CMK (cell line): ENCODE measurements around the gene CDC42EP4.

Source experiments
- DNase-seq: peaks from one replicate; pipeline ENCODE4 v3.0.0-alpha.2; 2010; ENCODE audit warnings: low read depth

The CDC42EP4 gene

GRCh38 chr17:73251871-73252270, 59.9 kb downstream of the CDC42EP4 start:
- DNase-seq, result no peak

DNA sequence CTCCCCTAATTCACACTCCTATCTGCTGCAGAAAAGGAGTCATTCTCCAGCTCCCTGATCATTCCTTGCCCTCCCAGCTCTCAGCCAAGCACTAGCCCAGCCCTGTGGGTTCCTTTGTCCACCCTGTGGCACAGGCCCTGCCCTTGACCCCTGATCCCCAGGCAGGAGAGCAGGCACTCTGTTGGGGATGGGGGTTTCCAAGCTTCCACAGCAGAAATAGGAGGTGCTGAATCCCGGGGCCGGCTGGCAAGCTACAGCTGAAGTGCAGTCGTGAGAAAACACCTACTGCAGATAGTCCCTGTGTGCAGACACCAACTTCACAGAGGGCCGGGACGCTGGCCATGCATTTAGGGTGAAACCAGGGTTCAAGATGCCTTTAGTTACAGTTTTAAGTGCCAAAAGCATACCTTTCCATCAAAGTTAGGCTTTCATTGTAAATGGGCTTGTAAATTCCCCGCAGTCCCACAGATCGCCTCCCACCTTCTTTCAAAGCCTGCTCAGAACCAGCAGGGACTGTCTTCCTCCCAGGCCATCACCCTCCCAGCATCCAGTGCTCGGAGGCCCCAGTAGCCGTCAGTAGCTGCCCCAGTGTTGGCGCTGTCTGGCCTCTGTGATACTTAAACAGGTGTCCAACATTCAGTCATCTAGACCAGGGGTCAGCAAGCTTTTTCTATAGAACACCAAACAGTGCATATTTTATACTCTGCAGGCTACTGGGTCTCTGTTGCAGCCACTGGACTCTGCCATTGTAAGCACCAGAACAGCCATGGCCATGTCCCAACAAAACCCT, 60.8 kb downstream of the CDC42EP4 start:
- no peak for DNase-seq

- no peak for DNase-seq
Observed at GRCh38 chr17:73249700-73250099, 62.1 kb downstream of the CDC42EP4 start.

DNA sequence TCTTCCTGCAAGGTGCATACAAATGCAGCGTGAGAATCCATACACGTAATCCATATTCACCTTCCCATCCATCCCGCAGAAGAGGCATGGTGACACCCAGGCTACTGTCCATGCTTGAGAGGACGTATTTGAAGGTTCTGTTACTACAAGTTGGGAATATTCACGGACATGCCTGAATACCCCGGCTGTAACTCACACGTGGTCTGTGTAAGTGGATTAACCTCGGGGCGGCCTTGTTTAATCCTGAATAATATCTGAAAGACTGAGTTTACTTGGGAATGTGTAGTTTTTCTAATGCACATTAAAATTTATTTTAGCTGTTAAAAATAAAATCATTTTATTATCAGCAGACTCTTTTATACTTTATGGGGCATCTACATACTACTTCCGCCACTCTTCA, 63.3 kb downstream of the CDC42EP4 start:
- no peak for DNase-seq

- DNase-seq, result no peak
Observed at GRCh38 chr17:73247726-73248125, 64.1 kb downstream of the CDC42EP4 start.

DNA sequence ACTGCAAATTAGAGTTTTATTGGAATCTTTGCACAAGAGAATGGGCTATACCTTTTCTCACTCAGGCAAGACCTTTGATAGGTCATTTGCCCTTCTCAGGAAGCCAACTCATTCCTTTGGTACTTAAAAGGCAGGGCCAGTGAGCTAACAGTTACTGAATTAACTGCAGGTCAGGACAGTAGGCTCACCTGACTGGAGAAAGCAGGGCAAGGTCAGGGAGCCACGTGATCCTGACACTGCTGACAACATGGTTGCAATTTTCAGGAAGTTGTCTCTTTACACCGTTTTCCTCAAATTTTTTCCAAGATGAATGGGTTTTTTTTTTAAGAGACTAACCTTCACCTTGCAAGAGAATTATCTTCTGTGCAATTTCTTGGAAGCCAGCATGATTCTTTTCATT, 71.2 kb downstream of the CDC42EP4 start:
- DNase-seq, result no peak

- no peak for DNase-seq
Observed at GRCh38 chr17:73237714-73238113, 74.1 kb downstream of the CDC42EP4 start.

GRCh38 chr17:73234736-73235135, 77.1 kb downstream of the CDC42EP4 start:
- DNase-seq, result no peak
